NAMALWA (cell line): ENCODE measurements around the gene DGCR2.
A peak's percentile ranks its signal among the peaks of the same experiment; 100 is the strongest.

Experiments used
- DNase-seq: peaks from one replicate; pipeline ENCODE4 v3.0.0-alpha.2; 2015; ENCODE audit warnings: low spot score

The DGCR2 gene

GRCh38 chr22:19127329-19128008 is 5.3 kb upstream of the DGCR2 start:
- no peak for DNase-seq

- no peak for DNase-seq
Observed at GRCh38 chr22:19126309-19127273, 4.4 kb upstream of the DGCR2 start.

DNA sequence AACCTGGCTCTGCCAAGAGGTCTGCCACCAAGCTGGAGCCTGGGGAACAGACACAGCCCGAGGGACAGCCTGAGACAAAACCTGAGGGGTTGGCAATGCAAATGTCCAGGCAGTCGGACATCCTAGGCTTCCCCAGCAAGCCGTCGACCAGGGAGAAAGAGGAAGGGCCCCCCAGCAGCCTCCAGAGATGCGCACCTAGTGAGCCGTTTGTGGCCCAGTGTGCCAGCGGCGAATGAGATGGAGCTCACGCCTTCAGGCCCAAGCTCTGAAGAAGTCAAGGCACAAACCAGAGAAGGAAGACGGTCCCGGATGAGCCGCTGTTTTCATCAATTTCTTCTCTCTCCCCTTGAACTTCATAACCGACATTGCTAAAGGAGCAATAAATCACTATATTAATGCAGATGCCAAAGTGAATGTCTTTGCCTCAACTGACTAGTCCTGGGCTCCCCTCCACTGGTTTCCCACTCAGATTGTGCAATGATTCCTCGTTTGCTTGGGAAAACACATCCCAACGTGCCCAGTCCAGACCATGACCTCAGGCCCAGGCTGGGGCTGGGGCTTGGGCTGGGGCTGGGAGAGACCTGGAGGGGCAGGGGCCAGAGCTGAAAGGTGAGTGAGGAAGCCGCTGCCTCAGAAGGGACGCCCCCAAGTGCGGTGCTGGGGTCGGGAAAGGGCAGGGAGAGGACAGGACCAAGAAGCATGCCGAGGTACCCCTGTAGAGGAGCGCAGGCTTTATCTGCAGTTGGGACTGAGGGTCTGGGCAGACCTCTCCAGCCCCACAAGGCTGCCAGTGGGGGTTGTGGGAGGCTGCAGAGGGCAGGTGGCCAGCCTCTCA is 3.5 kb upstream of the DGCR2 start:
- DNase-seq: no peak

DNA sequence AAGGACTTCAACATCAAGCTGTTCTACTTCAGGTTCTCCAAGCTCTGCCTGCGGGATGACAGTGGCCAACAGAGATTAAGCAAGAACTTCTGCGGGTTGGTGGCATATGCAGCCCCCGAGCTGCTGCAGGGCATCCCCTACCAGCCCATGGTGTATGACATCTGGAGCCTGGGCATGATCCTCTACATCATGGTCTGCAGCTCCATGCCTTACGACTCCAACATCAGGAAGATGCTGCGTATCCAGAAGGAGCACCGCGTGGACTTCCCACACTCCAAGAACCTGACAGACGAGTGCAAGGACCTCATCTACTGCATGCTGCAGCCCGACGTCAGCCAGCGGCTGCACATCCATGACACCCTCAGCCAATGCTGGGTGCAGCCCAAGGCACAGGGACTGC is 2.8 kb upstream of the DGCR2 start:
- DNase-seq: no peak

GRCh38 chr22:19124377-19124776 is 2.2 kb upstream of the DGCR2 start:
- DNase-seq: no peak

GRCh38 chr22:19123936-19124335 is 1.7 kb upstream of the DGCR2 start:
- DNase-seq: no peak

- DNase-seq: peak; percentile 21
Observed at GRCh38 chr22:19122752-19123492, 710 bp upstream of the DGCR2 start.

- peak; percentile 50 for DNase-seq
Observed at GRCh38 chr22:19121631-19122142, 525 bp downstream of the DGCR2 start.

GRCh38 chr22:19120829-19121630 is 1.2 kb downstream of the DGCR2 start:
- DNase-seq: no peak

- DNase-seq: no peak
Observed at GRCh38 chr22:19119949-19120348, 2.3 kb downstream of the DGCR2 start.

- DNase-seq: peak; percentile 93
Observed at GRCh38 chr22:19118329-19118880, 3.8 kb downstream of the DGCR2 start.

- no peak for DNase-seq
Observed at GRCh38 chr22:19117111-19117512, 5.1 kb downstream of the DGCR2 start.

DNA sequence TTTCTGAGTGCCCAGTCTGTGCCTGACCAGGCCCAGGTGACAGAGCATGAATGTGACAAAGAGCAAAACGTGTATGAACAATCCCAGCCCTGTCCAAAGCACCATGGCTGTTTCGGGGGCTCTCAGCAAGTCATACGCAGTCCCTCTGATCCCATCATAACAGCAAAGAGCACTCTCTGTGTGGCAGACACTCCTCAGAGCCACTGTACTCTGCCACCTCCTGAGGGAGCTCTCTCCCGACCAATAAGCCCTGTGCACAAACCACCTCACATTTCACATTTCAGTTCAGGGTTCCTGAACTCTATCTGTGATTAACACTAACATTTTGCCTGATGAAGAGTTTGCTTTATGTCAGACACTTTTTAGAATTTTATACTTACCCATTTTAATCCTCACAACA is 6.6 kb downstream of the DGCR2 start:
- peak; percentile 60 for DNase-seq

DNA sequence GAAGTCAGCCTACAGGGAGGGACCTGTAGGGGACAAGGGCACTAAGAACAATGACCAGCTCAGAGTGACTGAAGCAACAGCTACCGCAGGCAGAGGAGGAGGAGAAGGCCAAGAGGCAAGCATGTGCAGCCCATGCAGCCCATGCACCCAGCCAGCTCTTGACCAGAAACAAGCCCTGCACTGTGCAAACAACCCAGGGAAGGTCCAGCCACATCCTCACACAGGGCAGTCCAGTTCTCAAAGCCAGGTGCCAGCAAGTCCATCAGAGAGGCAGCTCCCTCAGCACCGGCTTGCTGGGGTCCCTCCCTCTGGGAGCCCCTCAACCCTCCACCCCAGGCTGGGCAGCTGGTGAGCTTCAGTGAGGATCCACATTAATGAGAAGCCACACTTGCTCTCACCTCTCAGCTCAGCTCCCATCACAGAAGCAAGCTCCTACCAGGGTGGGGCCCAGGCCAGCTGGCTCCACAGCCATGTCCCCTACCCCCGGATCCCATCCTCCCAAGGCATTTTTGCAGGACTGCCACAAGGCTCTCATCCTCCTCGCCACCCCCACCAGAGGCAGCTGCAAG is 7.1 kb downstream of the DGCR2 start:
- no peak for DNase-seq

DNA sequence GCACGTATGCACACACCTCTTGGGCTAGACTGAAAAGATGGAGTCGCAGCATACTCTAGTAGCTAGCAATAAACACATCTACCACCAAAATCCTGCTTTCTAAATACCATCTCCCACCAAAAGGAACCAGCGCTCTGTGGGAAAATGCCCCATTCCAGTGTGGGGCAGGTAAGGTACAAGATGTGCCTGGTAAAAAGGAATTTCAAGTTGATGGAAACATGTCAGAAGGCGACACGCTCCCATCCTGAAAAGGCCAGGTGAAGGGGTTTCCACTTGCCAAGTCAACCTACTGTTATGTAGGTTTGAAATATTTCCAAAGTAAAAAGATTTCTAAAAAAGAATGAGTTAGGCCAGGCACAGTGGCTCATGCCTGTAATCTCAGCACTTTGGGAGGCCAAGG is 8.8 kb downstream of the DGCR2 start:
- DNase-seq: no peak

GRCh38 chr22:19111584-19111983 is 10.6 kb downstream of the DGCR2 start:
- no peak for DNase-seq

- no peak for DNase-seq
Observed at GRCh38 chr22:19111140-19111539, 11.1 kb downstream of the DGCR2 start.

GRCh38 chr22:19110646-19111045 is 11.6 kb downstream of the DGCR2 start:
- no peak for DNase-seq

DNA sequence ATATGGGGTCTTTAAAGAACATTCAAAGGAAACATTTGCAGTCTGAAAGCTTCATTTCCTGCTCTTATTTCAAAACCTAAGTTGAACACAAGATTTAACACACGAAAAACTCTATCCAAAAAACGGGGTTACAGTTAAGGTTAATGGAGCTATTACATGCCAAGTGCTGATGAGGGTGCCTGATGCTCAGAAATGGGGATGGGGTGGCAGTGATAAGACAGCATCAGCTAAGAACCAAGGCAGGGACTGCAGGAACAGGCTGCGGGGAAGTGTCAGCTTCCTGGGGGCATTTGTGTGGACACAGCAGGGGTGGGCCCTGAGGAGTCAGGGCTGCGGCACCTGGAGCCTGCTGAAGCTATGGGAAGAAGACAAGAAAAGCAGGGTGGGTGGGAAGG is 12.2 kb downstream of the DGCR2 start:
- no peak for DNase-seq
